Stimulated activated CD8-positive, alpha-beta memory T cell treated with anti-CD3 and anti-CD28 coated beads, Interleukin-7, amount 100 ng/mL, for 24 hours (primary cell): ENCODE results near the gene ZNRF1.
"Not testable (repeated sequence)": the region's sequence is repeated elsewhere in the genome, so short reads cannot be mapped to it uniquely, and the experiment has no call there.

Experiments used
- DNase-seq: peaks from one replicate; pipeline ENCODE4 v3.0.0-alpha.2; 2020; ENCODE audit warnings: low read depth

The ZNRF1 gene

DNA sequence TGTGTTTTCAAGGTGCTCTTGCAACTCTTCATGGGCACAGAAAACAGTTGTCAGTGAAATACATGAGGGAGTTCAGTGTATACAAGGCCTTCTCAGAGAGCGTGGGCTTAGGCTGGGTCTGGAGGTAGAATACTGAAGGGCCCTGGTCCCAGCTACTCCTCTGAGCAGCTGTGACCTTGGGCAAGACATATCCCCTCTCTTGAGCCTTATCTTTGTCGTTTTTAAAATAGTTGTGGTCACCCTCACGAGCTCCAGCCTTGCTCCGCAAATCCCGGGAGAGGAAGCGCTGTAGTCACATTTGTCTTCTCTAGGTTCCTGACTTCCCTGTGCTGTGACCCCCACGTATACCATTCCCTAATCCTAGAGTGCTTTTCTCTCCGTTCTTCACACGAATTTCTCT is 3.6 kb downstream of the ZNRF1 start:
- no peak for DNase-seq

DNA sequence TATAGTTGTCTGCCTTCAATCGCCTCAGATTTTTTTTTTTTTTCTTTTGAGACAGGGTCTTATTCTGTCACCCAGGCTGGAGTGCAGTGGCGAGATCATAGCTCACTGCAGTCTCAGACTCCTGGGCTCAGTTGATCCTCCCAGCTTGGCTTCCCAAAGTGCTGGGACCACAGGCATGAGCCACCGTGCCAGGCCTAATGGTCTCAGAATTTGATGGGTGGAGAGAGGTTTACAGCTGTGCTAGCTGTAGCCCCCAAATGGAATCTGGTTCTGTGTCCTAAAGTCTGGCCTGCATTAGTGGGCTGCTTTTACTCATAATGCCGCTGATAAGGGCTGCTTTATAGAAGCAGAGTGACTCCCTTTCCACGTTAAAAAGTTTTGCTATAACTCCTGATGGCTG is 5.1 kb downstream of the ZNRF1 start:
- no peak for DNase-seq

DNA sequence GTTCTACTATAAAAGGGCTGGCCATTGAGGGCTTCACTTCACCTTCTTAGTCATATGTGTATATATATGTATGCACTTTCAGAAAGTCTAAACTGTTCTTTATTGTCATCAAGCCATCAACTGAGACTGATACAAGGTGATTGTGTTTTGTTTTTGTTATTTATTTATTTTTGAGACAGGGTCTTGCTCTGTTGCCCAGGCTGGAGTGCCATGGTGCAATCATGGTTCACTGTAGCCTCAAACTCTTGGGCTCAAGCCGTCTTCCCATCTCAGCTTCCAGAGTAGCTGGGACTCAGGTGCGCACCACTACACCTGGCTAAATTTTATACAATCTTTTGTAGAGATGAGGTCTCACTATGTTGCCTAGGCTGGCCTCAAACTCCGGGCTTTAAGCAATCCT is 5.6 kb downstream of the ZNRF1 start:
- no peak for DNase-seq

DNA sequence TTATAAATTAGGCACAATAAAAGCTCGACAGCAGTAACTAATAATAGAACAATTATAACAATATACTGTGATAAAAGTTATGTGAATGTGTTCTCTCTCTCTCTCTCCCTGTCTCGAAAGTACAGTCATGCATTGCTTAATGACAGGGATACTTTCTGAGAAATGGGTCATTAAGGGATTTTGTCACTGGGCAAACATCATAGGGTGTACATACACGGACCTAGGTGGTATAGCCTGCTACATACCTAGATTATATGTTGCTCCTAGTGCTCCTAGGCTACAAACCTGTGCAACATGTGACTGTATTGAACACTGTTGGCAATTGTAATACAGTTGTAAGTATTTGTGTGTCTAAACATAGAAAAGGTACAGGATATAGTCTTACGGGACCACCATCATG is 6.9 kb downstream of the ZNRF1 start:
- DNase-seq = no peak

DNA sequence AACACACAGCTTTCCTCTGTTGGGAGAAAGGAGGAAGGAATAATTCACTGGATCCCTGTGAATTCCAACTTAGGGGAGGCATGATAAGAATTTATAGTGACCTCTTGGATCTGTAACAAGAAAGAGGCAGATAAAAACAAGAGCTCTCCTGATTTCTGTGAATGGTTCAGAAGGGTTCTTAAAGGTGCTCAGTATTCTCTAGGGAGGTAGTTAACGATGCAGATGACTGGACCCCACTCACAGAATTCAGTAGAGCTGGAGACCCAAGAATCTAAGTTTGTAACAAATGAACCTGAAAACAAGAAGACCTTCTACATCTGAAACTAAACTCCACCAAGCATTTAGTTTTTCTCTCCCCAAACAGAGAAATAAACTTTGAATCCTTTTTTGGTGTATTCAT is 8.6 kb downstream of the ZNRF1 start:
- DNase-seq = no peak

DNA sequence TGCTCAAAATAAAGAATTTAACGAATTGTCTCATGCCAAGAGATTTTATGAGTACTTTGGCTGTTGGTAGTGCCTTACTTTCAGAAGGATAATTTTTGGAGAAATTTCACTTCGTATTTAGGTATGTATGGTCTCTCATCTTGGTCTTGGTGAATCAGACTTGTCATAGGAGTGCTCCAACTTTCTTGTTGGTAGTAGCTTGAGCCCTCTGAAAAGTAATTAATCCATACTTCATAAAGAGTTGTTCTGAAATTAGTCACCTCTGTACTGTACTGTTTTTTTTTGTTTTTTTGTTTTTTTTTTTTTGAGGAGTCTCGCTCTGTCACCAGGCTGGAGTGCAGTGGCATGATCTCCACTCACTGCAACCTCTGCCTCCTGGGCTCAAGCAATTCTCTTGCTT is 11.6 kb downstream of the ZNRF1 start:
- DNase-seq = no peak

DNA sequence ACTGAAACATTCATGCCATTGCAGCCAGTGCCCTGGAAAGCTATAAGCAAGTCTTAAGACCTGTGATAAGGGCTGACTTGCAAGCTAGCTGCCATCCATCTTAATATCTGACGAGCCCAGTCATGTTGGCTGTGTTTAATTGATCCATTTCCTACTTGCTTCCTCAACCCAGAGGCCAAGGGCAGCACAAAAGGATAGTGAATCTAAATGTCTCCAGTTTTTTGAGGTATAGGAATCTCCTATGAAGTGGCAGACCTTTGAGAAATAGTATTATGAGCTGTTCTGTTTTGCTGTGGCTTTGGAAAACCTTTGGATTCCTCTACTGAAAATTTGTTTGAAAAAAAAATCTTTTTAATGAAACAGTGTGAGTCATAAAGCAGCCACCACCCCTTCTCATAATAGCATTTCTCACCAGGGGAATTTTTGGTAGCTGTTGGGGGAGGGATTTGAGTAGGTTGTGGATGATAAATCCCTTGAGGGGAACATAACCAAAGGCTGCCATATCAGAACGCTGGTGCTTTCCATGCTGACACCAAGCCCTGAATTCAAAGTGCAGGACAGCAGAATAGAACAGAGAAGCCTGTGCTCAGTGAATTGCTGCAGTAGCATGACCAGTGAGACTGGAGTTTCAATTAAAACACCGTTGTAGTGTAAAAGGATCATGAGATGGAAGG is 12.9 kb downstream of the ZNRF1 start:
- no peak for DNase-seq

DNA sequence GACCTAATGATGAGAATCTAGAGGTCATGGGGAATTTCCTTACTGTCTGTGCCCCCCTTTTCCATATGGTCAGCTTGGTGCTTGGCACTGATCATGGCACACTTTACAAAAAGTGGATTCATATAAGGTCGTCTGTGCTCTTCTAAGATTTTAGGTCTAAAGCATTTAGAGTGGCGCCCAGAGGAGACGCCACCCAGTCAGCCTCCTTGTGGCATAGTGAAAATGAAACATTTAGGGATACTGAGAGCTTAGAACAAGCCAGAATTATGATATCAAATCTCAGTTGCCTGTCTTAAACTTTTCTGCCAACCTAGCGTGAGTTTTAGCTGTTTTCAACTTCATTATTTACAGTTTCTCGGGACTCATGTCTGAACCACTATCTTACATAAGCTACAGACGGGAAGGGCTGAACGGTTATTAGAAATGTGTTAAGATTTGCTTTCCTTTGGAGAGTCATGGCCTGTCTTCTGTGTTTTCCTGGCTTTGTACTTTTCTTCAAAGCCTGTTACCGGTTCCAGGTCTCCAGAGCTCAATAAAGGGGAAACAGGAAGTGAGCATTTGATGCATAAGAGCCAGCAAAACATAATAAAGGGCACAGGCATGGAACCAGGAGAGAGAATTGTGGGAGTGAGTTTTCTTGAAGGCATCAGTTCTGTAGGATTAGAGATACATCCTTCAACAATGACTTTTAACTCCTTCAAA is 13.7 kb downstream of the ZNRF1 start:
- DNase-seq = no peak

DNA sequence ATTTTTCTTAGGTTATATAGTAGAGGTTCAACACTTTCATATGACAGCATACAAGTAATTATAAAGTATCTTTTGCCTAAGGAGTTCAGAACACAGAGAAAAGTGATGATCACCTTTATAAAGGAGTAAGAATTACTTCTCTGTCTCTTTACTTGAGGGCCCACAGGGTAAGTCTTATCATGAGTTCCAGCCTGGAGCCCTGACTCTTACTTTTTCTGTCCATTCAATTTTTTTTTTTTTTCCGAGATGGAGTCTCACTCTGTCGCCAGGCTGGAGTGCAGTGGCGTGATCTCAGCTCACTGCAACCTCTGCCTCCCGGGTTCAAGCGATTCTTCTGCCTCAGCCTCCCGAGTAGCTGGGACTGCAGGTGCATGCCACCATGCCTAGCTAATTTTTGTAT is 14.3 kb downstream of the ZNRF1 start:
- not testable (repeated sequence) for DNase-seq

DNA sequence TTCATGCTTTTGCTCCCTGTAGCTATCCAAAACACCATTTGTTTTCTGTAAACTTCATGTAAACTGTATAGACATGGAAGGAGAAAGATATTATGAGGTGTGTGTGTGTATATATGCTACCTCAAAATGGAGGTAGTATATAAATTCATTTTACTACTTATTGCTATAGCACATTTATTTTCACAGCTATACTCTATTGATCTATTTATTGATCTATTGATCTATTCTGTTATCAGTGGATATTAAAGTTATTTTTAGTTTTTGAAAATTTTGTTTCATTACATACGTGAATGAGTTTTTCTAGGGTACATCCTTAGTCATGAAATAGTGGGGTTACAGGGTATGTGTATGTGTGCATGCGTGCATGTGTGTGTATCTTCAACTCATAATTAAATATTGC is 15.5 kb downstream of the ZNRF1 start:
- DNase-seq = no peak

DNA sequence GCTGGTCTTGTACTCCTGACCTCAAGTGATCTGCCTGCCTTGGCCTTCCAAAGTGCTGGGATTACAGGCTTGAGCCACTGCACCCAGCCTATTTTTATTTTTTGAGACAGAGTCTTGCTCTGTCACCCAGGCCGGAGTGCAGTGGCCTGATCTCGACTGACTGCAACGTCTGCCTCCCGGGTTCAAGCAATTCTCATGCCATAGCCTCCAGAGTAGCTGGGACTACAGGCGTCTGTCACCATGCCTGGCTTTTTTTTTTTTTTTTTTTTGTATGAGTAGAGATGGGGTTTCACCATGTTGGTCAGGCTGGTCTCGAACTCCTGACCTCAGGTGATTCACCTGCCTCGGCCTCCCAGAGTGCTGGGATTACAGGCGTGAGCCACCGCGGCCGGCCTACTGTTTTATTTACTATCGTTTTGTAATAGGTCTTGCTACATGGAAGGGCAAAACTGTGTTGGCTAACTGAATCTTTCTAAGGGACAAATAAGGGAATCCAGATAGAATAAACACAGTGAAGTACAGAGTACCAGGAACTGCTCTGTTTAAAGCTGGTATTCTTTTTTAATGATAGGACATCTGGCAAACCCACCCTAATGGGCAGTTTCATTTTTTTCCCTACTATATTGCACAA is 17.7 kb downstream of the ZNRF1 start:
- DNase-seq = not testable (repeated sequence)

DNA sequence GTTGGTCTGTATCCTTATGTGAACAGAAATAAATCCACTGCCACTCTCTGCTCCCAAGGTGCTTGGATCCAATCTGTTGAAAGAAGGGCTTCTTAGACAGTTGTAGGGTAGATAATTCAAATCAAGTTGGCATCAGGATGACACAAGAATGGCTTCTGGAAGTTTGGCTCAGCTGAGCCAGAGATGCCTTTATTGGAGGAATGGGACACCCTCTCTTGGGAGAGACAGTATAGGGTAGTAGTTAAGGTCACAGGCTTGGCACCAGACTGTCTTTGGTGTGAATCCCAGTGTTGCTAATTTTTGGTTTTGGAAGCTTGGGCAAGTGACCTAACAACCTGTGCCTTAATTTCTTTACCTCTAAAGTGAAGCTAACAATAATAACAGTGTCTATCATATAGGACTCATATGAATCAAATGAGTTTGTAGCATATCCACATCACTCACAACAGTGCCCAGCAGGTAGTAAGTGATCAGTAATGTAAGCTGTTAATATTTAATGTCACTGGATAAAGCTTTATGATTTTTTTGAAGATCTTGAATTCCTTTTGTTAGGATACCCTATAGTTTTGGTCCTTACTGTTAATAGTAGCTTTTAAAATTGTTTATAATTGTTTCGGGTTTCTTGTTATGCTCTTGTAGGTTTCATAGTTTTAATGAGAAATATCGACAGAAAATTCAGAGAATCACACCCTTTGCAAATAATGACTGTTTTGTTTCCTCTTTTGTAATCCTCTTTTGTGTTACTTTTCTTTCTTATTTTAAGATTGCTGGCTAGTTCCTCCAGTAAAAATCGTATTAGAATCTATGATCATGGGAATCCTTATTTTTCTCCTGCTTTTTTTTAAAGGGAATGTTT is 19.1 kb downstream of the ZNRF1 start:
- DNase-seq = no peak

DNA sequence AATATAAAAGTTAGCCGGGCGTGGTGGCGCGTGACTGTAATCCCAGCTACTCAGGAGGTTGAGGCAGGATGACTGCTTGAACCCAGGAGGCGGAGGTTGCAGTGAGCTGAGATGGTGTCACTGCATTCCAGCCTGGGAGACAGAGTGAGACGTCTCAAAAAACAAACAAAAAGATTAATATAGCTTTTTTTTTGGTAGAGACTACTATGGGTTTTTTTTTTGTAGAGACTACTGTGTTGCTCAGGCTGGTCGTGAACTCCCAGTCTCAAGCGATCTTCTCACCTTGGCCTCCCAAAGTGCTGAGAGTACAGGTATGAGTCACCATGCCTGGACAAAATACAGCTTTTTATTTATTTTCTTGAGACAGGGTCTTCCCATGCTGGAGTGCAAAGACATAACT is 20.2 kb downstream of the ZNRF1 start:
- DNase-seq = no peak

DNA sequence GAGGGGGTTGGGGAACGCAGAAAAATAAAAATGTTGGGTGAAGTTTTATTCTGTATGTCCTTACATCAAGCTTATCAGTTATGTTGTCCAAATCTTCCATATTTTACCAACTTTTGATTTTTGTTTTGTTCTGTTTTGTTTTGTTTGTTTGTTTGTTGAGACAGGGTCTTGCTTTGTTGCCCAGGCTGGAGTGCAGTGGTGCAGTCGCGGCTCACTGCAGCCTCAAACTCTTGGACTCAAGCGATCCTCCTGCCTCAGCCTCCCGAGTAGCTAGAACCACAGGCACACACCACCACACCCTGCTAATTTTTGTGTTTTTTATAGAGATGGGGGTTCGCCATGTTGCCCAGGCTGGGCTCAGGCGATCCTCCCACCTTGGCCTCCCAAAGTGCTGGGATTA is 20.8 kb downstream of the ZNRF1 start:
- DNase-seq = no peak

DNA sequence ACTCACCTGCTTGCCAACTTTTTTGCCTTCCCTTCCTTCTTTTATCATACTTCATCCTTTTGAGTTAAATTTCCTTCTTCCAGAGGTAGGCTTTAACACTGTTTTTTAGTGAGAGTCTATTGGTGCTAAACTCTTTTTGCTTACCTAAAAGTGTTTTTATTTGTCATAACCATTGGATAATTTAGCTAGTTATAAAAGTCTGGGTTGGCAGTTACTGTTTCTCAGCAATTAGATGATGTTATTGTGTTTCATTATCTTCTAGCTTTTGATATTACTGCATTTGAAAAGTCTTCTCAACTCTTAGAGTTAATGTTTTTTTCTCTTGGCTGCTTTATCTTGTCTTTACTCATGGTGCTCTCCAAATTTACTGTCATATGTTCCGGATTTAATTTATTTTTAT is 22.6 kb downstream of the ZNRF1 start:
- no peak for DNase-seq

DNA sequence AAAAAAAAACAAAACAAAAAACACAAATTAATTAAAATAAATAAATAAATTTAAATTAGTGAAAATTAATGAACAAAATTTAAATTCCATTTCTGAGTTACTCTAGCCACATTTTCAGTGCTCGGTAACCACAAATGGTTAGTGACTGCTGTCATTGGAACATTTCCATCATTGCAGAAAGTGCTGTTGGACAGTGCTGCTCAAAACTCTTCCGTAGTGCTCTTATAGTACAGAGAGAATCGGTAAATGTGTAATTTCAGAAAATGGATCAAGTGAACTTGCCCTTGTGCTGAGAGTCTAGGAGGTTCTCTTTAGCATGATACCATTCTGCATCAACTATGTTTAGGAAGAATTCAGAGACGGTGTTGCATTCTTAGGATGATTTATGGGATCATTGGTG is 23.7 kb downstream of the ZNRF1 start:
- DNase-seq = no peak

DNA sequence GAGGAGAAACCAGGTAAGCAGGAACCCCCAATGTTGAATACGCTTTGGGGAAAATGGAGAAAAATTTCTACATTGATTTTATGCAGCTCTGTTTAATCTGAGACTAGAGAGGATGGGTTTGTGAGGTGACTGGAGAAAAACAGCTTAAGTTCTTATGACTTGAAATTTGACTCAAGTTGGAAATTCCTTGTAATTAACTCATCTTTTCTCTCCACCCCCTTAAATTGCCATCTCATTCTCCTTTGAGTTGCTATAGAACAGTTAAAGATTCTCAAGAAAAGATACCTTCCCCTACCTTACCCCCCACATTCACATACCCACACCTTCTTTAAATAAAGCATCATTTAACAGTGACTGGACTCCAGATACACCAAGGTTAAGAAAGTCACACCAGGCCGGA is 24.2 kb downstream of the ZNRF1 start:
- no peak for DNase-seq

DNA sequence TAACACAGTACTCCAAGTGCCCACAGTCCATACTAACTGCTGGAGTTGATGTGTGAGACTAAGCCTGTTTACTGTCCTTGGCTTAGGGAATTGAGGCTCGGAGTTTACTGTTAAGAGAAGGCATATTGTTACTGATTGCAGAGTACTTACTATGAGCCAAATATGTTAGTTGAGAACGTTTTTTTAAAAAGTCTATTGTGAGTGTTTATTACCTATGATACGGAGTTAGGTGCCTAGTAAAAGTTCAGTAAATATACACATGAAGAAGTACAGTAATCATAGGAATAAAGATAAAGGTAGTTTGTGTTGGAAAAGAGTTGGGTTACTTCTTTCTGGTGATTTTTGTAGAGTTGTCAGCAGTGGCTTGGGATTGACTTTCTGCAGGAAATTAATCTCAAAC is 25.4 kb downstream of the ZNRF1 start:
- no peak for DNase-seq

DNA sequence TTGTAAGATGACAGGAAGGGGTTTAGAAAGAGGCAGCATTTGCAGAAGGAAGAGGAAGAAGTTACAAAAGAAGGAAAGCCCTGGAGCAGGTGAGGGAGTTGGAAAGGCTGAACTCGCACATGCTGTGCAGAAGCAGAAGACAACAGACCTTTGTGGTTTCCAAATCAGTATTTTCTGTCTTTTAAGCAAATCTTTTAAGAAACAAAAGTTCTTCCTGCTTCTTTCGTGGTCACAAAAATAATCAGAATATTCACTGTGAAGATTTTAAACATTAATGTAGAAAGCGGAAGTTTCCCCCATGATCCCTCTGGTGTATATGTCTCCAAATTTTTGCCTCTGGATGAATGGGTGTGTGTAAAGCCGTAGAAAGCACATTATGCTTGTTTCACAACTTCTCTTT is 25.8 kb downstream of the ZNRF1 start:
- DNase-seq = no peak

DNA sequence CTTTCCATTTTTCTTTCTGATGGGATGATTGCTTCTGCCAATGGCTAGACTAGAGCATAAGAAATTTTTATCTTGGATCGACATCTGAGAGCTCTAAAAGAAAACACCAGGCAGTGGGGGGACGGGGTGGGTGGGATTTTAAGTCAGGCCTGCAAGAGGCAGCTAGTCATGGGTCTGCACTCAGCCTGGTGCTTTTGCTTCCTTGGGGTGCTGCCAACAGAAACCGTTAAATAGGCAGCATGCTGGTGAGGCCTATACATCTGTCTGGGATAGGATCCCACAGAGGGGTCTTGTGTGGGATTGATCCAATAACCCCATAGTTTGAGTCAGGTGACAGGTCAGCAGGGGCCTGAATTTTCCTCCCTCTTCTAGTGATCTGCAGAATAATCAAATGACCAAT is 26.9 kb downstream of the ZNRF1 start:
- no peak for DNase-seq

DNA sequence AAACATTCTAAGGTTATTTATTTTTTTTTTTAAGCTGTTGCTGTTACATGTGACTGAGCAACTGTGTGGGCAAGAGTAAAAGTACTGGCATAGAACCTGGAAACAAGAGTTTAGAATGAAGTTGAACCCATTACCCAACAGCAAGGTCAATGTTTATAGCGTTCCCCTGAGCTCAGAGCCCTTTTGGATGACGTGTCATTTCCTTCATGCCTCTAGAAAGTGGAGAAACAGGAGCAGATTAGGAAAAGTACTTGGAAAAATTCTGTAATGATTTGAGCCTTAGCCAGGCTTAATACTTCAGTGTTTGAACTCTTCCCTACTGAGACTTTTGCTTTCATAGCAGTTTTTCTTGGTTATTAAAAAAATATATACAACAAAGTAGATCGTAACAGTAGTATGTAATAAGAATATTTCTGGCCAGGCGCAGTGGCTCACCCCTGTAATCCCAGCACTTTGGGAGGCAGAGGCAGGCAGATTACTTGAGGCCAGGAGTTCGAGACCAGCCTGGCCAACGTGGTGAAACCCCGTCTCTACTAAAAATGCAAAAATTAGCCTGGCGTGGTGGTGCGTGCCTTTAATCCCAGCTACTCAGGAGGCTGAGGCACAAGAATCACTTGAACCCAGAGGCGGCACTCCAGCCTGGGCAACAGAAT is 27.5 kb downstream of the ZNRF1 start:
- not testable (repeated sequence) for DNase-seq

DNA sequence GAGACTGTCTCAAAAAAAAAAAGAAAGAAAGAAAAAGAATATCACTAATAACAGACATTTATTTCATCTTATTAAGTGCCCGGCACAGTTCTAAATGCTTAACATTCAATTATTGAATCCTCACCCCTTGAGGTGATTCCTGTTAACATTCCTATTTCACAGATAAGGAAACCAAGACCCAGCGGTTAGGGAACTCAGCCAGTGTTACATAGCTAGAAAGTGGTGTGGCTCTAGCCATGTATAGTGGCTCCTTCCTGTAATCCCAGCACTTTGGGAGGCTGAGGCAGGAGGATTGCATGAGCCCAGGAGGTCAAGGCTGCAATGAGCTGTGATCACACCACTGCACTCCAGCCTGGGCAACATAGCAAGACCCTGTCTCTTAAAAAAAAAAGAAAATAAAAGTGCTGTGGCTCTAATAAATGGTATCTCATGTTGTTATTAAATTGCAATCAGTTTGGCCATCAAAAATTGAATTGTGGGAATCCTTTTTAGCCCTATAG is 28.1 kb downstream of the ZNRF1 start:
- DNase-seq = no peak
